Neural crest cell (in vitro differentiated cells): ENCODE data around the gene GRK6. TPM values are rescaled to one million over a fixed set of nuclear protein-coding genes. Genes with fewer than 3 reads are reported as not detected.

Experiments
- DNase-seq: peaks from one replicate; pipeline ENCODE4 v3.0.0; 2021; ENCODE audit warnings: low read depth, mixed read lengths, low spot score
- H3K27ac Mint-ChIP-seq: one replicate; pipeline ENCODE4 v1.8.0; 2021; ENCODE audit warnings: mild to moderate bottlenecking, mixed read lengths; ENCODE audit not compliant: unreplicated experiment
- H3K27me3 Mint-ChIP-seq: 2 replicates; pipeline ENCODE4 v1.8.0; 2021; ENCODE audit warnings: low read depth, mild to moderate bottlenecking, mixed read lengths
- H3K36me3 Mint-ChIP-seq: 2 replicates; pipeline ENCODE4 v1.8.0; 2021; ENCODE audit warnings: low read depth, mild to moderate bottlenecking, mixed read lengths
- H3K4me1 Mint-ChIP-seq: 2 replicates; pipeline ENCODE4 v1.8.0; 2021; ENCODE audit warnings: mixed read lengths
- H3K4me3 Mint-ChIP-seq: one replicate; pipeline ENCODE4 v1.8.0; 2021; ENCODE audit warnings: mild to moderate bottlenecking, mixed read lengths
- H3K9me3 Mint-ChIP-seq: 2 replicates; pipeline ENCODE4 v1.8.0; 2021; ENCODE audit warnings: mixed read lengths
- total RNA-seq: library from RNA; stranded (reverse); gene quantifications from 2 replicates; pipeline ENCODE4 v1.2.1, GENCODE V29; 2021
- TF ChIP-seq, protein P1 (sequence below): fragments of 200-600 bp; sonication (generic); conservative IDR thresholded peaks from 2 replicates; pipeline ENCODE4 v1.5.0; 2021; ENCODE audit warnings: antibody characterized with exemption, mild to moderate bottlenecking

Gene GRK6
- total RNA-seq, 1 donor from 2014 or later: 54.9 TPM

- Mint-ChIP-seq H3K27ac (peak overlapping the region; percentile 93), H3K4me3 (peak overlapping the region; percentile 91), H3K27me3 (peaks cover 23% of the 10 kb centered on the region), H3K36me3 (peaks cover 22% of the 10 kb centered on the region), H3K9me3 (no peaks in the 10 kb centered on the region), H3K4me1 (peaks cover 61% of the 10 kb centered on the region)
- TF ChIP-seq, protein P1, sequence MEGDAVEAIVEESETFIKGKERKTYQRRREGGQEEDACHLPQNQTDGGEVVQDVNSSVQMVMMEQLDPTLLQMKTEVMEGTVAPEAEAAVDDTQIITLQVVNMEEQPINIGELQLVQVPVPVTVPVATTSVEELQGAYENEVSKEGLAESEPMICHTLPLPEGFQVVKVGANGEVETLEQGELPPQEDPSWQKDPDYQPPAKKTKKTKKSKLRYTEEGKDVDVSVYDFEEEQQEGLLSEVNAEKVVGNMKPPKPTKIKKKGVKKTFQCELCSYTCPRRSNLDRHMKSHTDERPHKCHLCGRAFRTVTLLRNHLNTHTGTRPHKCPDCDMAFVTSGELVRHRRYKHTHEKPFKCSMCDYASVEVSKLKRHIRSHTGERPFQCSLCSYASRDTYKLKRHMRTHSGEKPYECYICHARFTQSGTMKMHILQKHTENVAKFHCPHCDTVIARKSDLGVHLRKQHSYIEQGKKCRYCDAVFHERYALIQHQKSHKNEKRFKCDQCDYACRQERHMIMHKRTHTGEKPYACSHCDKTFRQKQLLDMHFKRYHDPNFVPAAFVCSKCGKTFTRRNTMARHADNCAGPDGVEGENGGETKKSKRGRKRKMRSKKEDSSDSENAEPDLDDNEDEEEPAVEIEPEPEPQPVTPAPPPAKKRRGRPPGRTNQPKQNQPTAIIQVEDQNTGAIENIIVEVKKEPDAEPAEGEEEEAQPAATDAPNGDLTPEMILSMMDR: no peak
- no peak for DNase-seq
Observed at GRCh38 chr5:177472460-177473442, 46.3 kb downstream of the GRK6 start.

GRCh38 chr5:177473443-177474001 lies 47.0 kb downstream of the GRK6 start, which contains the start of gene DBN1:
Gene DBN1, minus strand, starts transcription at chr5:177473634. Its CDS starts 113 bp downstream, at chr5:177473521.
- no peak for DNase-seq
- Mint-ChIP-seq H3K4me1 (peaks cover 67% of the 10 kb centered on the region), H3K9me3 (no peaks in the 10 kb centered on the region), H3K4me3 (peak within 1 kb of the TSS; percentile 94), H3K27ac (peak within 1 kb of the TSS; percentile 93), H3K36me3 (peaks cover 18% of the 10 kb centered on the region), H3K27me3 (peaks cover 25% of the 10 kb centered on the region)
- TF ChIP-seq, protein P1: no peak

GRCh38 chr5:177474002-177474476 lies 47.6 kb downstream of the GRK6 start:
- Mint-ChIP-seq H3K27me3 (peaks cover 22% of the 10 kb centered on the region), H3K9me3 (no peaks in the 10 kb centered on the region), H3K36me3 (peaks cover 13% of the 10 kb centered on the region), H3K4me3 (peak overlapping the region; percentile 94), H3K27ac (peak overlapping the region; percentile 90), H3K4me1 (peaks cover 63% of the 10 kb centered on the region)
- TF ChIP-seq, protein P1: no peak
- no peak for DNase-seq

GRCh38 chr5:177474846-177475562 lies 48.5 kb downstream of the GRK6 start:
- H3K36me3 Mint-ChIP-seq: peaks cover 12% of the 10 kb centered on the region
- H3K4me1 Mint-ChIP-seq: peaks cover 63% of the 10 kb centered on the region
- no peaks in the 10 kb centered on the region for H3K9me3 Mint-ChIP-seq
- no peak overlapping the region for H3K27ac Mint-ChIP-seq
- peaks cover 18% of the 10 kb centered on the region for H3K27me3 Mint-ChIP-seq
- H3K4me3 Mint-ChIP-seq: peak overlapping the region; percentile 94
- TF ChIP-seq, protein P1: no peak
- no peak for DNase-seq
